Suprapubic skin (tissue), 3 donors: Measurements from ENCODE around the gene ARSG.

Experiments used
- CTCF ChIP-seq, 2 donors: fragments of 200-600 bp in 1 of 2; fragments of 450-650 bp in 1 of 2; sonication (generic) in 1 of 2; IDR thresholded peaks; one replicate each; pipeline ENCODE4 v1.5.1; 2016 to 2019; ENCODE audit warnings: antibody characterized with exemption in 2 of 2, mild to moderate bottlenecking in 1 of 2, moderate library complexity in 1 of 2
- POLR2A ChIP-seq, 2 donors: fragments of 450-650 bp; IDR thresholded peaks; one replicate each; pipeline ENCODE4 v1.6.1; 2017; ENCODE audit warnings: antibody characterized with exemption in 2 of 2, mild to moderate bottlenecking in 2 of 2, moderate library complexity in 2 of 2

- no peak for TF ChIP-seq CTCF (IDR thresholded peaks at IDR 0.05)
- no peak for TF ChIP-seq POLR2A (IDR thresholded peaks at IDR 0.05)
Measured at GRCh38 chr17:68273722-68274121, 17.6 kb upstream of the ARSG start.
